SH-SY5Y (cell line): ENCODE data around the gene SULT2A1.

Source experiments
- GATA2 ChIP-seq: IDR thresholded peaks from 2 replicates; pipeline ENCODE4 v1.6.1; 2011; ENCODE audit warnings: mild to moderate bottlenecking, low read depth, low read length
- GATA3 ChIP-seq: IDR thresholded peaks from 2 replicates; pipeline ENCODE4 v1.6.1; 2011; ENCODE audit warnings: low read depth, mild to moderate bottlenecking, low read length, moderate library complexity

DNA sequence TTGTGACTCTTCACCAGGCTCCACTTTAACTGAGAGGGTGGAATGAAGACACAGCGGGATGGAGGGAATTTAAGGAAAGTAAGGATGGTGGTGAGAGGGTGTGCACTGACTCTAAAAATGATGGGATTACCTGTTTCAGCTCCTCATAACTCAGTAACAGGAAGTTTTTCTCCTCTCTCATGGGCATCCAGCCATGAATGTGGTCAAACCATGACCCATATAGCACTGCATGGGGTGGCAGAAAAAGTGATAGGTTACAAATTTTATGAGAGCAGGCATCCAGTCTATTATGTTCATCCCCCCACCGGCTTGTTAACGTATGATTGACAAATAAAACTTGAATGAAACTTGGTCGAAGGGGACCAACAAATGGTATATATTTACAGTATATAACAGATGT lies 7.2 kb downstream of the SULT2A1 start:
- TF ChIP-seq GATA3, result no peak
- no peak for TF ChIP-seq GATA2
